HL-60 (cell line): Measurements from ENCODE around the gene RALBP1.

Source experiments
- CTCF ChIP-seq: IDR thresholded peaks from one replicate; pipeline ENCODE4 v1.5.1; 2011; ENCODE audit warnings: low read length, control low read depth, inconsistent platforms; ENCODE audit not compliant: insufficient read depth
- GABPA ChIP-seq: IDR thresholded peaks from 2 replicates; pipeline ENCODE4 v1.6.1; 2012; ENCODE audit warnings: low read depth
- TF ChIP-seq, protein P1 (sequence below): IDR thresholded peaks from 2 replicates; pipeline ENCODE4 v1.6.1; 2012; ENCODE audit warnings: low read depth; ENCODE audit not compliant: insufficient replicate concordance

GRCh38 chr18:9495465-9495864, 20.2 kb downstream of the RALBP1 start:
- no peak for TF ChIP-seq CTCF
- TF ChIP-seq GABPA, result no peak
- TF ChIP-seq, protein P1, sequence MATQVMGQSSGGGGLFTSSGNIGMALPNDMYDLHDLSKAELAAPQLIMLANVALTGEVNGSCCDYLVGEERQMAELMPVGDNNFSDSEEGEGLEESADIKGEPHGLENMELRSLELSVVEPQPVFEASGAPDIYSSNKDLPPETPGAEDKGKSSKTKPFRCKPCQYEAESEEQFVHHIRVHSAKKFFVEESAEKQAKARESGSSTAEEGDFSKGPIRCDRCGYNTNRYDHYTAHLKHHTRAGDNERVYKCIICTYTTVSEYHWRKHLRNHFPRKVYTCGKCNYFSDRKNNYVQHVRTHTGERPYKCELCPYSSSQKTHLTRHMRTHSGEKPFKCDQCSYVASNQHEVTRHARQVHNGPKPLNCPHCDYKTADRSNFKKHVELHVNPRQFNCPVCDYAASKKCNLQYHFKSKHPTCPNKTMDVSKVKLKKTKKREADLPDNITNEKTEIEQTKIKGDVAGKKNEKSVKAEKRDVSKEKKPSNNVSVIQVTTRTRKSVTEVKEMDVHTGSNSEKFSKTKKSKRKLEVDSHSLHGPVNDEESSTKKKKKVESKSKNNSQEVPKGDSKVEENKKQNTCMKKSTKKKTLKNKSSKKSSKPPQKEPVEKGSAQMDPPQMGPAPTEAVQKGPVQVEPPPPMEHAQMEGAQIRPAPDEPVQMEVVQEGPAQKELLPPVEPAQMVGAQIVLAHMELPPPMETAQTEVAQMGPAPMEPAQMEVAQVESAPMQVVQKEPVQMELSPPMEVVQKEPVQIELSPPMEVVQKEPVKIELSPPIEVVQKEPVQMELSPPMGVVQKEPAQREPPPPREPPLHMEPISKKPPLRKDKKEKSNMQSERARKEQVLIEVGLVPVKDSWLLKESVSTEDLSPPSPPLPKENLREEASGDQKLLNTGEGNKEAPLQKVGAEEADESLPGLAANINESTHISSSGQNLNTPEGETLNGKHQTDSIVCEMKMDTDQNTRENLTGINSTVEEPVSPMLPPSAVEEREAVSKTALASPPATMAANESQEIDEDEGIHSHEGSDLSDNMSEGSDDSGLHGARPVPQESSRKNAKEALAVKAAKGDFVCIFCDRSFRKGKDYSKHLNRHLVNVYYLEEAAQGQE, result no peak
